ENCODE results near the gene POU2AF1. TPM values are rescaled to one million over a fixed set of nuclear protein-coding genes. Genes with fewer than 3 reads are reported as not detected.

POU2AF1 gene
- total and polyA plus RNA-seq, 4 donors: 0.21 to 2.0 (median 0.83) TPM

DNA sequence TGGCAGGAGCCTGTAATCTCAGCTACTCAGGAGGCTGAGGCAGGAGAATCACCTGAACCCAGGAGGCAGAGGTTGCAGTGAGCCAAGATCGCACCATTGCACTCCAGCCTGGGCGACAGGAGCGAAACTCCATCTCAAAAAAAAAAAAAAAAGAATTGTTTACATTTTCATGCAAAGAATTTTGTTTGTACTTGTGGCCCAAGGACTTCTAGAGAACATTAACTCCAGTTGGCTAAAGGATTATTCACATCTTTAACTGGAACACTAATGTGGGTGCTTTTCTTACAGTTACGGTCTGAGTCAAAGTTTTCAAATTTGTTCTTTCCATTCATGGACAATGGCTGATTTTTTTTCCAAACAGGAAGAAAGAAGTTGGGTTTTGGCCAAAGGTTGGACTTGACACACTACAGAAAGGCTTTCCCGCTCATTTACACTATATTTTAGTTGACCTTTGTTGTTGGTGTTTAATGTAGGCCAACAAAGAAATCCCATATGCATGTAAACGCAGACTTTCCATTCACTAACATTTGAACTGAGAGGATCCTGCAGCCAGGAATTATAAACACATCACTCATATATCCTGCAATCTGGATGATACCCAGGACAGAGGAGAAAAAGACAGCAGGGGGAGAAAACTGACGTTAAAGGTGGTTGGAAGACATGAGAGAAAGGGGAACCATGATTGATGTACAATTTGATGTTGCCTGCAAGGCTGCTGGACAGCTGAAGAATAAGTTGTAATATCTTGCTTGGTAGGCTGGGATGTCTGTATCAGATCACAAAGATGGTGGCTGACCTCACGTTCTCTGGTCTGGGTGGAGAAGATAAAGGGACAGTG is 13.1 kb downstream of the POU2AF1 start:
- no peaks in the 10 kb centered on the region for H3K27me3 ChIP-seq (ENCODE audit: control insufficient read depth in 4 of 4, insufficient read depth in 4 of 4, low read length in 3 of 4)
- no peak for TF ChIP-seq NR2F2 (IDR thresholded peaks at IDR 0.05)
- TF ChIP-seq TAF1 (conservative IDR thresholded peaks at IDR 0.05): no peak
- no peak for TF ChIP-seq FOXA2 (IDR thresholded peaks at IDR 0.05)
- TF ChIP-seq REST (IDR thresholded peaks at IDR 0.05): no peak
- TF ChIP-seq, protein P1, sequence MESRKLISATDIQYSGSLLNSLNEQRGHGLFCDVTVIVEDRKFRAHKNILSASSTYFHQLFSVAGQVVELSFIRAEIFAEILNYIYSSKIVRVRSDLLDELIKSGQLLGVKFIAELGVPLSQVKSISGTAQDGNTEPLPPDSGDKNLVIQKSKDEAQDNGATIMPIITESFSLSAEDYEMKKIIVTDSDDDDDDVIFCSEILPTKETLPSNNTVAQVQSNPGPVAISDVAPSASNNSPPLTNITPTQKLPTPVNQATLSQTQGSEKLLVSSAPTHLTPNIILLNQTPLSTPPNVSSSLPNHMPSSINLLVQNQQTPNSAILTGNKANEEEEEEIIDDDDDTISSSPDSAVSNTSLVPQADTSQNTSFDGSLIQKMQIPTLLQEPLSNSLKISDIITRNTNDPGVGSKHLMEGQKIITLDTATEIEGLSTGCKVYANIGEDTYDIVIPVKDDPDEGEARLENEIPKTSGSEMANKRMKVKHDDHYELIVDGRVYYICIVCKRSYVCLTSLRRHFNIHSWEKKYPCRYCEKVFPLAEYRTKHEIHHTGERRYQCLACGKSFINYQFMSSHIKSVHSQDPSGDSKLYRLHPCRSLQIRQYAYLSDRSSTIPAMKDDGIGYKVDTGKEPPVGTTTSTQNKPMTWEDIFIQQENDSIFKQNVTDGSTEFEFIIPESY (IDR thresholded peaks at IDR 0.05): no peak
- TF ChIP-seq EGR1 (IDR thresholded peaks at IDR 0.05; ENCODE audit: low read depth in 2 of 2): no peak
- TF ChIP-seq YY1 (IDR thresholded peaks at IDR 0.05): no peak
- TF ChIP-seq HNF4G (IDR thresholded peaks at IDR 0.05): no peak
- TF ChIP-seq, protein P2, sequence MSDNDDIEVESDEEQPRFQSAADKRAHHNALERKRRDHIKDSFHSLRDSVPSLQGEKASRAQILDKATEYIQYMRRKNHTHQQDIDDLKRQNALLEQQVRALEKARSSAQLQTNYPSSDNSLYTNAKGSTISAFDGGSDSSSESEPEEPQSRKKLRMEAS (IDR thresholded peaks at IDR 0.05): no peak
- TF ChIP-seq JUND (IDR thresholded peaks at IDR 0.05): no peak
- no peak for TF ChIP-seq SP1 (IDR thresholded peaks at IDR 0.05)
- no peak for TF ChIP-seq GABPA (IDR thresholded peaks at IDR 0.05 in 1 of 2, conservative IDR thresholded peaks at IDR 0.05 in 1 of 2)
- TF ChIP-seq, protein P3, sequence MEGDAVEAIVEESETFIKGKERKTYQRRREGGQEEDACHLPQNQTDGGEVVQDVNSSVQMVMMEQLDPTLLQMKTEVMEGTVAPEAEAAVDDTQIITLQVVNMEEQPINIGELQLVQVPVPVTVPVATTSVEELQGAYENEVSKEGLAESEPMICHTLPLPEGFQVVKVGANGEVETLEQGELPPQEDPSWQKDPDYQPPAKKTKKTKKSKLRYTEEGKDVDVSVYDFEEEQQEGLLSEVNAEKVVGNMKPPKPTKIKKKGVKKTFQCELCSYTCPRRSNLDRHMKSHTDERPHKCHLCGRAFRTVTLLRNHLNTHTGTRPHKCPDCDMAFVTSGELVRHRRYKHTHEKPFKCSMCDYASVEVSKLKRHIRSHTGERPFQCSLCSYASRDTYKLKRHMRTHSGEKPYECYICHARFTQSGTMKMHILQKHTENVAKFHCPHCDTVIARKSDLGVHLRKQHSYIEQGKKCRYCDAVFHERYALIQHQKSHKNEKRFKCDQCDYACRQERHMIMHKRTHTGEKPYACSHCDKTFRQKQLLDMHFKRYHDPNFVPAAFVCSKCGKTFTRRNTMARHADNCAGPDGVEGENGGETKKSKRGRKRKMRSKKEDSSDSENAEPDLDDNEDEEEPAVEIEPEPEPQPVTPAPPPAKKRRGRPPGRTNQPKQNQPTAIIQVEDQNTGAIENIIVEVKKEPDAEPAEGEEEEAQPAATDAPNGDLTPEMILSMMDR (IDR thresholded peaks at IDR 0.05; ENCODE audit: low read depth, low read length, missing input control): no peak
- TF ChIP-seq, protein P4, sequence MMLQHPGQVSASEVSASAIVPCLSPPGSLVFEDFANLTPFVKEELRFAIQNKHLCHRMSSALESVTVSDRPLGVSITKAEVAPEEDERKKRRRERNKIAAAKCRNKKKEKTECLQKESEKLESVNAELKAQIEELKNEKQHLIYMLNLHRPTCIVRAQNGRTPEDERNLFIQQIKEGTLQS (IDR thresholded peaks at IDR 0.05): no peak
- no peak for TF ChIP-seq FOXA1 (IDR thresholded peaks at IDR 0.05)
- TF ChIP-seq HNF4A (conservative IDR thresholded peaks at IDR 0.05): no peak
- no peak for TF ChIP-seq RXRA (IDR thresholded peaks at IDR 0.05)
- no peak for TF ChIP-seq RAD21 (IDR thresholded peaks at IDR 0.05)
- H3K9ac ChIP-seq (ENCODE audit: low read depth in 1 of 2, low read length in 2 of 2): no peak overlapping the region
- peaks cover 3 to 17% (median 6%) of the 10 kb centered on the region in 4 donors for H3K4me1 ChIP-seq (ENCODE audit: control insufficient read depth in 4 of 4, insufficient read depth in 4 of 4, low read length in 3 of 4)
- no peaks in the 10 kb centered on the region for H3K9me3 ChIP-seq (ENCODE audit: control insufficient read depth in 4 of 4, low read length in 3 of 4)
- H3K4me3 ChIP-seq (ENCODE audit: low read depth in 1 of 3, low read length in 3 of 3): no peak overlapping the region
- 79% methylated on average over 8 of the region's 8 CpGs for WGBS
- H3K36me3 ChIP-seq (ENCODE audit: control insufficient read depth in 4 of 4, insufficient read depth in 3 of 4, low read depth in 1 of 4, low read length in 3 of 4): no peaks in the 10 kb centered on the region
- H3K27ac ChIP-seq (ENCODE audit: low read depth in 1 of 2, low read length in 2 of 2): no peak overlapping the region
- DNase-seq (ENCODE audit: low spot score): no peak

Measured in liver (tissue), 9 donors.